Astrocyte of the hippocampus (primary cell): ENCODE measurements around the gene ZNF827.
"Not testable (repeated sequence)": the region's sequence is repeated elsewhere in the genome, so short reads cannot be mapped to it uniquely, and the experiment has no call there.

ENCODE experiments used
- DNase-seq: peaks from one replicate; pipeline ENCODE4 v3.0.0; 2011; ENCODE audit warnings: low read depth, low spot score

The ZNF827 gene

DNA sequence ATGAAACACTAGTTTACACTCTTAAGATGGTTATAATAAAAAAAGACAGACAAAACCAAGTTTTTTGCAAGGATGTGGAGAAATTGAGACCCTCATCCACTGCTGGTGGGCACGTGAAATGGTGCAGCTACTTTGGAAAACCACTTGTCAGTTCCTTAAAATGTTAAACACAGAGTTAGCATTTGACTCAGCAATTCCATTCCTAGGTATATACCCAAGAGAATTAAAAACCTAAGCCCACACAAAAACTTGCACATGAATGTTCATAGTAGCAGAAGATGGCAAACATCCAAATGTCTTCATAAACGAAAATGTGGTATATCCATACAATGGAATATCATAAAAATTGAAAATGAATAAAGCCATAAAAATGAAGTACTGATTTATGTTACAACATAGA is 75.4 kb downstream of the ZNF827 start:
- no peak for DNase-seq

DNA sequence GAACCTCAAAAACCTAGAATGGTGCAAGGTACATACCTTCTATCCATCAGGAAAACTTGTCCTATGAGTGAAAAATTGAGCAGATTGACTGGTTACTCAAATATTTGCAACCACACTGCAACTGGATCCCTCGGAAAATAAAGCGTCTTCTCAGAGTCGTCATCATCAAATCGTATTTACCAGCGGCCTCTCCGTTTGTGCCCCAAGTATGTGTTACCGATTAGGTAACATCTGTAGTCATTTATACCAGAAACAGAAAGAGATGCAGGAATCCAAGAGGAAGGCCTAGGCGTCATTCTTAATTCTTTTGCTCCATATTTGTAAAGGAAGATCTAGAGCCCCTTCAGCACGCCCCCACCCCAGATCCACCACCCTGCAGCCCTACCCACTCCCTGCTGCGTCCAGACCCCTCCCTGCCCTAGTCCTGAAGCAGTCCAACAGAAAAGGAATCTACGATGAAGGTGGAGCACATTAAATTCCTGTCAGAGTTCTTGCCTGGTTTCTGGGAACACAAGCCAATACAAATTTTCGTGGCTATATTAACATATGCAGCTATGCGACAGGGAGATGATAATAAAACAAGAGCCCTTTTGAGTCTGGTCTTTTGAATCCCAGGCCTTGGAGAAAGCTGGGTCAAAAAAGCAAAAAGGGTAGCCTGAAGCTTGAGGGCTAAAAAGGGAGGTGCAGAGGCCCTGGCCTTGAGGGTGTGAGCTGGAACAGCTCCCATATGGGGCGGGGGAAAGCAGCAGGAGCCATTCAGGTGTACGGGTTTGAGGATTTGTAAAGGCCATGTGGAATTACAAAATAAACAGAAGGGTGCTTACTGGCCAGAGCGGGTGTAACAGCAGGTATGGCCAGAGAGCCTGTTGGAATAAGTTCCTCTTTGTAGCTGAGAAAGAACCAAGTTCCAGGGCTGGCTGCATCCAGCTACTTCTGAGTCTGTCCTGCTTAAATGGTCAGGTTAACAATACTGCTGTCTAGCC is 77.0 kb downstream of the ZNF827 start:
- peak; percentile 84 for DNase-seq

- no peak for DNase-seq
Observed at GRCh38 chr4:145860897-145861296, 77.7 kb downstream of the ZNF827 start.

GRCh38 chr4:145860446-145860845 is 78.2 kb downstream of the ZNF827 start:
- DNase-seq: no peak

GRCh38 chr4:145859926-145860325 is 78.7 kb downstream of the ZNF827 start:
- no peak for DNase-seq

GRCh38 chr4:145859426-145859825 is 79.2 kb downstream of the ZNF827 start:
- DNase-seq: no peak

DNA sequence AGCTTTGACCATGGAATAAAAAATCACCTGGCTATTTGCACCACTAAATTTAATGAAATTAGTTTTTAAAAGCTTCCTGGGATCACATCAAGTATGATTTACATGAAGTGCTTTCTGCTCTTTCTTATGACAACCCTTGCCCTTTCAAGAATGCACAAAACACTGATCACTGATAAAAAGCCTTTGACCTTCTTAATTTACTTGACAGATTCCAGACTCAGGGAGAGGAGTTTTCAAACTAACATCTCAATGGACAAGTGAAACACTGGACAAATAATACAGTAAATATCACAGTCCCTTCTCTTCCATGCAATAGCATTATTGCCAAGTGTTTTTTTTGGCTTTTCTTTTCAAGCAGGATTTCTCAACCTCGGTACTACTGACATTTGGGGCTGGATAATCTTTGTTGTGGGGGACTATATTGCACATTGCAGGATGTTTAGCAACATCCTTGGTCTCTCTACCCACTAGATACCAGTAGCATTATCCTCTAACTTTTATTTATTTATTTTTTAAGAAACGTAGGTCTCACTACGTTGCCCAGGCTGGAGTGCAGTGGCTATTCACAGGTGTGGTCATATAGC is 86.3 kb downstream of the ZNF827 start:
- no peak for DNase-seq

DNA sequence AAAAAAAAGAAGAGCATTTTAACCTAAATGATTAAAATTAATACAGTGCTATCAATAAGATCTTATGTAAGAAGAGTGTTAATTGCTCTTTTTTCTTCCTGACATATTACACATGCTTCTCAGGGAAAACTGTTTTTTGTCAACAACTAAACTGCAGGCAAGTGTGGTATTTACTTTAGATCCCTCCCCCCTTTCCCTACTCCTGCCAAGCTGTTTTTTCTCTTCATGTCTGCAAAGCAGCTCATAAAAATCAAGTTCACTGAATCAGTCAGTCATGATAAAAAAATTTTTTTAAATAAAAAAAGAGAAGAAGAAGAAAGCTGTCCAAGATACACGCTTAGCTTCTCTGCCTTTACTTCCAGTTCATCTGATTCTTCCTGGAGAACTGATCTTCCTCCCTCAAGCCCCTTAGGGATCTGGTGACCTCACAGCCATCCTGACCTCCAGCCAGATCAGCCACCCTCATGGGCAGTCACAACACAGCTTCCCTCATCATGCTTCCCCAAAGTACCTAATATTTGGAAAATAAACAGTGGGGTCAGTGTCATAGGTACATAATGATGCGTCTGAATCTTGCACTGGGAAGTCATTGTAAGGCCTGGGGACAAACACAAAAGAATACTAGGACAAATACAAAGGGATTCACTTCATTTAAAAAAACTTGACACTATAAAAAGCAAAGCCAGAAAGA is 87.0 kb downstream of the ZNF827 start:
- DNase-seq: no peak

- no peak for DNase-seq
Observed at GRCh38 chr4:145847764-145848163, 90.9 kb downstream of the ZNF827 start.

GRCh38 chr4:145845118-145845517 is 93.5 kb downstream of the ZNF827 start:
- no peak for DNase-seq

DNA sequence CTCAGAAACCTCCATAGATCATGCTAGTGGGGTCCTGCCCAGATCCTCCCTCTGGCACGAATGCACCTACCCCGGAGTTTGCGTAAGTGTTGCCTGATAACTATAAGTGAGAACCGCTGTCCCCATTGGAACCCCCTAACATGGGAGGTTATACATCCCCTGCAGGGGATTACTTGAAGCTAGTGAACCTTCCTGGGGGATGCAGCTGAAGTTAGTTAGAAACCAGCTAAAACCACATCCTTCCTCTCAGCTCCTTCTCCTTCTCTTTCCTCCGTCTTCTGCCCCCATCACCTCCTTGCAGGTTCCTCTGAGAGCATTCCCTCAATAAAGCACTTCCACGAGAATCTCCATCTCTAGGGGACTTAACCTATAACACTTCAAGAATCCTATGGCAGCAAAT is 95.0 kb downstream of the ZNF827 start:
- DNase-seq: no peak

DNA sequence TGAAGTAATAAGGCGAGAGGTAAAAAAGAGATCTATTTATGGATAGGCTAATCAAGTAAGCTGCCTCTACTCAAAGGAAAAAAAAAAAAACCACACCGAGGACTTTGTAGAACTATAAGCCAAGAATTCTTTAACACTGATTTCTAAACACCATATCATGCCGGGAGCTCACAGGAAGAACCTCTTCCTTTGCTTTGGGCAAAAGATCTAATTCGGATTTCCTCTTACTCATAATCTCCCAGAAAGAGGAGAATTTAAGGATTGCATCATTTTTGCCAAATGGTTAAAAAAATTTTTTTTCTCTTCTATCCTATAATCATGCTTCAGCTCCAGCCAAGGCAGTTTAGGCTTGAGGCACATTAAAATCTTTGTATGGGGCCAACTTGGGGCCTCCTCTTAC is 95.5 kb downstream of the ZNF827 start:
- DNase-seq: no peak

- DNase-seq: peak; percentile 39
Observed at GRCh38 chr4:145842224-145842887, 96.3 kb downstream of the ZNF827 start.

- no peak for DNase-seq
Observed at GRCh38 chr4:145840801-145841200, 97.8 kb downstream of the ZNF827 start.

- peak; percentile 61 for DNase-seq
Observed at GRCh38 chr4:145840162-145840768, 98.4 kb downstream of the ZNF827 start.

DNA sequence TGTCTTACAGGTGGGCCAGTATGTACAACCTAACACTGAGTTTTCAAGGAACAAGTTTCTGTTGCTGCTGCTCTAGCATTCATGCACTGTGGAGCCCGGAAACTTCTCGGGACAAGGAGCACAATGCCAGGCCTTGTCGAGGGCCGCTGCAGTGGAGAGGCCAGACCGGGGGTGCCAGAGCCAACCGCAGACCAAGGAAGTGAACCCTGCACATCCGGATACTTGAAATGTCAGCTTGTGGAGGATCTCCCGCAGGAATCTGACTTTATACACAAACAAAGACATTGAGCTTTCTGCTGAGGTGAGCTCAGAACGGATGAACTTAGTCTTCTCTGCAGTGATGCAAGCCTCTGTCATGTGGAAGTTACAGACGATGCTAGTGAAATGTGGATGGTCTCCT is 99.5 kb downstream of the ZNF827 start:
- peak; percentile 10 for DNase-seq

DNA sequence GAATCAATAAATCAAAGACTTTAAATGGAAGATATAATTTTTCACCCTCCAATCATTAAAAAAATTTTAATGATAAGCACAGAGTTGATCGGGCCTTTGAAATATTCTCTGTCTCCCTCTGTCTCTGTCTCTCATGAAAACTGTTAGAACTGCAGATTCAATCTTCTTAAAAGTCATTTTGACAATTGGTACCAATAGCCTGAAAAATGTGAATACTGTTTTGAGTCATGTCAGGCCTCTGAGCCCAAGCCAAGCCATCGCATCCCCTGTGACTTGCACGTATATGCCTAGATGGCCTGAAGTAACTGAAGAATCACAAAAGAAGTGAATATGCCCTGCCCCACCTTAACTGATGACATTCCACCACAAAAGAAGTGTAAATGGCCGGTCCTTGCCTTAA is 106.2 kb downstream of the ZNF827 start:
- DNase-seq: not testable (repeated sequence)

- DNase-seq: no peak
Observed at GRCh38 chr4:145830699-145831098, 107.9 kb downstream of the ZNF827 start.

DNA sequence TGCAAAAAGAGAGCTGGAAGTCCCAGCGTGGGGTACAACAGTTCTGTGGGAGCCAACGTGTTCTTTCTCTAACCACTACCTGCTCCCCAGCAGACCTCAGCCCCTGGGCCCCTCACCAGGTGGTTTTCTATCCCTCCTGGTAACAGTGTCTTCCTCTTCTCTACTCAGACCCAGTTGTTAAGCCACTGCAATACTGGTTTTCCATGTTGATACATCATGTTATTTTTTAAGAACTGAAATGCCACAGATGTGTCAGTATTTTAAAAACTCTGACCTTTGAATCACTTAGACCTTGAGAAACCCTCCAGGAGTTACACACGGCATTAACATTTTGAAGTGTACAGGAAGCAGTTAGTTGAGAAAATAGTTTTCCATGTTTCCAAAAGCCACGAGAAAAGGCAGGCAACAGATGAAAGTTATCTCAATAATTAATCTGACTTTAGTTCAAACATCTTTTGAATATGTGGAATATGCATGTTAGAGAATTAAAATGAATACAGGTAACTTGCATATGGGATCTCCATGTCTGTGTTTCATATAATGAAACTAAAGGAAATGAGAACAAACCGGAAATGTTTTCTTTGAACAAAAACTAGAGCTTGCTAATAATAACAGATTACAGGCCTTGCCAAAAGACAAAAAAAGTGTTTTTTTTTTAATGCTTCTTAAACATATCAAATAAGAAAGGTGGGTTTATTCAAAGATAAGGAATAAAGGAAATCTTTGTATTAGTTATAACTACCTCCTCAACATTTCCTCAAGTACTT is 108.8 kb downstream of the ZNF827 start:
- DNase-seq: no peak

DNA sequence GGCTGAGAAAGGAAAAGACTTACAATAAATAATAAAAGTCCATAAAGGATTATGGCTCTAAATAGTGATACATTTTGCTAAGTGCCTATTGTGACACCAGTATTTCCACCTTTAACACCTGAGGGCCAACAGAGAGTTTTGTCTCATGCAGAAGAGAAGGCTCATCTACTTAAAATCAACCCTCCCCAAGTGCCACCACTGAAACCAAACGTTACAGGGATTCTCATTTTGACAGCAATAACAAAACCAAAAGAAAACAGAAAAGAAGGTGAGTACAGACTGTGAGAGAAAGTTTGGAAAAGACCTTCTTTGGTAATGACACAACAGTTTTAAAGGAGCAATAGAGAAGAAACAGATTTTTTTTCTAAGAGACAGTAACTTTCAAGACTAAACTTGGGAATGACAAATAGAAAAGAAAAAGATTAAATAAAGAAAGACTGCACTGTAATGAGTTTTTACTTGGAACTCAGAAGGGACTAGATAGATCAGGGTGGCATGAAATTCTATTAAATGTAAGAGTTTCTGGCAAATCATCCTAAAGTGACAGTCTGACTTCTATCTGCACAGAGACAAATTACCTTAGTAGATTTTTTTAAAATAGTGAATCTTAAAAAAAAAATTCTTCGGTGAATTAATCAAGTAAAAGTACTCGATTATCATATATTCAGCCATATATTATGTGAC is 109.7 kb downstream of the ZNF827 start:
- DNase-seq: no peak
